ENCODE results near the gene EEPD1.

DNA sequence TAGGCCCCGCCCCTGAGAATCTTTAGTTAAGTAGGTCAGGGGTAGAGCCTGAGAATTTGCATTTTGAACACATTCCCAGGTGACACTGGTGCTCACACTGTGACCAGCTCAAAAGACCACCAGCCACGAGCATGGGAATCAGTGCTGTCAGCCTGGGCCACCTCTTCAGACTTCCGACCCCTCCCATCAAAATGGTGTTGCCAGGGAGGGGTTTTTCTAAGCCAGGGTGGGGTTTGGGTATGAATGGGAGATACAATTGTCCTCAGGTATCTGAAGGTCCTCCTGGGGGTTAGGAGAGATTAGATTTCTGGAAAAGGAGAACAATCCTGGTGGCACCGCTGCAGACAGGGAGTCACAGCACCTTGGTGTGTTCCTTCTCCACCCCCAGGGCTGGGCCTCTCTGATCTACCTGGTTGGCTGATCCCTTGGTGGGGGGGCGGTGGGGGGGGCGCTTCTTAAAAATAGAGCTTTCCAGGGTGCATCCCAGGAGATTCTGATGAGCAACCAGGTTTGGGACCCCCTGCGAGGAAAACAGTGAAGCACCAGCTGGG is 125.1 kb downstream of the EEPD1 start:
- TF ChIP-seq POU2F2 (IDR thresholded peaks at IDR 0.05; ENCODE audit: low read depth, low read length) (no peak), POLR2A (IDR thresholded peaks at IDR 0.05; ENCODE audit: low read depth, low read length) (no peak)
